Fibroblast of lung (primary cell): Measurements from ENCODE around the gene MPRIP.

Source experiments
- CTCF ChIP-seq, 2 donors: IDR thresholded peaks in 1 of 2; conservative IDR thresholded peaks in 1 of 2; 1 replicate in 1 of 2; 2 replicates in 1 of 2; pipeline ENCODE4 v1.5.1; 2011 to 2012; ENCODE audit warnings: low read length in 2 of 2, control low read depth in 1 of 2, inconsistent platforms in 1 of 2, low read depth in 1 of 2, mild to moderate bottlenecking in 1 of 2
- EZH2 ChIP-seq: IDR thresholded peaks from 2 replicates; pipeline ENCODE4 v1.5.1; 2012; ENCODE audit warnings: low read length, control low read depth, mild to moderate bottlenecking; ENCODE audit errors: missing control alignments

GRCh38 chr17:17242246-17242645 lies 200.0 kb downstream of the MPRIP start:
- TF ChIP-seq CTCF (conservative IDR thresholded peaks at IDR 0.05 in 1 of 2, IDR thresholded peaks at IDR 0.05 in 1 of 2; ENCODE audit: low read depth in 1 of 2, low read length in 2 of 2) (no peak), EZH2 (no peak)
